Activated CD8-positive, alpha-beta memory T cell treated with anti-CD3 and anti-CD28 coated beads, Interleukin-2, amount 50 U/mL, for 48 hours (primary cell): ENCODE results near the gene APP.

Source experiments
- DNase-seq: peaks from one replicate; pipeline ENCODE4 v3.0.0-alpha.2; 2020

The APP gene

DNA sequence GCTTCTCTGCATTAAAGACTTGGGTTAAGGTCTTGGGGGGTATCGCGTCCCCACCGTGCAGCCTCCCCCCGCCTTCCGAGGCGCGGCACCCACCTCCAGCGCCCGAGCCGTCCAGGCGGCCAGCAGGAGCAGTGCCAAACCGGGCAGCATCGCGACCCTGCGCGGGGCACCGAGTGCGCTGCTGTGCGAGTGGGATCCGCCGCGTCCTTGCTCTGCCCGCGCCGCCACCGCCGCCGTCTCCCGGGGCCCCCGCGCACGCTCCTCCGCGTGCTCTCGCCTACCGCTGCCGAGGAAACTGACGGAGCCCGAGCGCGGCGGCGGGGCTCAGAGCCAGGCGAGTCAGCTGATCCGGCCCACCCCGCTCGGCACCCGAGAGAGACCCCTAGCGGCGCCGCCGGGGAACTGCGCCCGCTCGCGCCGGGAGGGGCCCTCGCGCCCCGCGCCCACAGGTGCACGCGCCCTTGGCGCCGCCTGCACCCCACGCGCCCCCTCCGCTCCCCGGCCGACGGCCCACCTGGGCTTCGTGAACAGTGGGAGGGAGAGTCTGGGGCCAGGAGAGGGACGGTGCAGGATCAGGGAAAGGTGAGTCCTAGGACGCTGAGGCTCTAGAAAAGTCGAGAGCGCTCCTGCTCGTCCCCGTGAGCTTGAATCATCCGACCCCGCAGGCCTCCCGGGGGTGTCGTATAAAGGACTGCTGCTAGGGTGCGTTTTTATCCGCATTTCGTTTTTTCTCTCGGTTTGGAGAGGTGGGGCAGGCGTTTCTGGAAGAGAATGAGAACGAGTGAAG is at the start of gene APP:
Gene APP (minus strand): TSS at position 300 of the 787 bp plus-strand sequence. CDS start 150 bp downstream, at position 150.
- peak; percentile 98 for DNase-seq

- DNase-seq = no peak
These were observed 41.6 kb upstream of the APP start for GRCh38 chr21:26212220-26212619.

DNA sequence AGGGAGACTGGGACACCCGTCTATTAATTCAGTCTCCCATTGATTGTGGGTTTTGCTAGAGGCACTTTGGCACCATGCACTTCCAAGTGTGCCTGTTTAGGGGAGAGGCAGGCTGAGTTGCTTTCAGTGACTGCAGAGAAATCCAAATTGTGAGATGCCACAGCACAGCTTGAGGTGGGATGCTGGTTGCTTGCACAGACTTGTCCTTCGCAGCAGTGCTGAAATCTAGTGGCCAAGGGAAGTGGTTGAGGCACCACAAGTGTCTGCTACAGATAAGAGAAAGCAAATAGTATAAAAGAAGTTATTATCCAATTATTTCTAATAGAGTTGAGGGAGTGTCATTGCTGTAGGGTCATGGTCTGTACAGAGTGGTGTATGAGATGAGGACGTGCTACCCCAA is 40.0 kb upstream of the APP start:
- no peak for DNase-seq

GRCh38 chr21:26207021-26207420 is 36.5 kb upstream of the APP start:
- DNase-seq = no peak

DNA sequence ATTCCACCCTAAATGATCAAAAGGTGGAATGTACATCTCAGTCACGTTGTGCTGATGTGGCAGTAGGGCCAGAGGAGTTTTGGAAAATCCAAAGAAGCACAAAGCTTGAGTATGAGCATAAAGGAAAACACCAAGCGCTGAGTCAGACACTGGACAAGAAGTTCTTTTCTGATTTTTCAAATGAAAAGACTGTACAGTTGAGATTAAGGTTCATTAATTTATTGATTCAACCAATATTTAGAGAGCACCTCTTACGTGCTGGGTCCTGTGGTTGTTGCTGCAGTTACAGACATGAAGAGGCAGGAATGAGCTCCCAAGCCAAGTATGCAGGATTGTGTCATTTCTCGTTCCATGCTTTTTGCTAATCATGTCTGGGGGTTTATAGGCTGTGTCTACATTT is 28.9 kb upstream of the APP start:
- no peak for DNase-seq

- no peak for DNase-seq
These were observed 25.1 kb upstream of the APP start for GRCh38 chr21:26195708-26196107.

GRCh38 chr21:26194811-26195251 is 24.3 kb upstream of the APP start:
- DNase-seq = no peak

DNA sequence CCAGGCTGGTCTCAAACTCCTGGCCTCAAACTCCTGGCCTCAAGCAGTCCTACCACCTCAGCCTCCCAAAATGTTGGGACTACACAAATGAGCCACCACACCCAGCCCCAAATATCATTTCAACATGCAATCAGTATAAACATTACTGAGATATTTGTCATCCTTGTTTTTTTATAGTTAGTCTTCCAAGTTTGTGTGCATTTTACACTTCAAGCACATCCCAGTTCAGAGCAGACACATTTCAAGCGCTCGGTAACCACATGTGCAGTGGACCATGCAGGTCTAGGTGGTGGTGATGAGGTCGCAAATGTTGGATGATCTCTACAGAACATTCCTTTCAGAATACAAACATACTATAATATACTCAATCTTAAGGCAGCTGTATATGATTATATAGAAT is 23.8 kb upstream of the APP start:
- DNase-seq = no peak

GRCh38 chr21:26191609-26192008 is 21.0 kb upstream of the APP start:
- no peak for DNase-seq

DNA sequence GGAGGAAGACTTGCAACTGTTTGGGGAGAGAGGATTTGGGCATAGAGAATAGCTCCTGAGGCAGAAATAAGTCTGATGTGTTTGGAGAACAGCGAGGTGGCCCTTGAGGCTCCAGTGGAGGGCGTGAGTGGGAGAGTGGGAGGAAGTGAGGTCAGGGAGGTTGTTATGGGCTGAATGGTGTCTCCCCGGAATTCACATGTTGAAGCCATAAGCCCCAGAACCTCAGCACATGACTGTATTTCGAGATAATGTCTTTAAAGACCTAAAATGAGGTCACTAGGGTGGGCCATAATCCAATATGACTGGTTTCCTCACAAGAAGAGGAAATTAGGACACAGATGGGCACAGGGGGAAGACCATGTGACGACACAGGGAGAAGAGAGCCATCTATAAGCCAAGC is 17.9 kb upstream of the APP start:
- DNase-seq = no peak

DNA sequence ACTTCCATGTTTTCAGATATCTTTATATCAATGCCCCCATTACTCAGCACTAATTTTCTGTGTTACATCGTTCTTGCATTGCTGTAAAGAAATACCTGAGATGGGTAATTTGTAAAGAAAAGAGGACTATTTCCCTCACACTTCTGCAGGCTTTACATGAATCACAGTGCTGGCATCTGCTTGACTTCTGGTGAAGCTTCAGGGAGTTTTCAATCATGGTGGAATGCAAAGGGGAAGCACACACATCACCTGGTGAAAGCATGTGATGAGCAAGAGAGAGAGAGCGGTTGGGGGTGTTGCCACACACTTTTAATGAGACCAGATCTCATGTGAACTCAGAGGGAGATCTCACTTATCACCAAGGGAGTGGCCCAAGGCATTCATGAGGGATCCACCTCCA is 14.9 kb upstream of the APP start:
- no peak for DNase-seq

GRCh38 chr21:26185021-26185420 is 14.5 kb upstream of the APP start:
- DNase-seq = no peak

- no peak for DNase-seq
These were observed 8.9 kb upstream of the APP start for GRCh38 chr21:26179501-26179900.

GRCh38 chr21:26177746-26178426 is 7.3 kb upstream of the APP start:
- no peak for DNase-seq

DNA sequence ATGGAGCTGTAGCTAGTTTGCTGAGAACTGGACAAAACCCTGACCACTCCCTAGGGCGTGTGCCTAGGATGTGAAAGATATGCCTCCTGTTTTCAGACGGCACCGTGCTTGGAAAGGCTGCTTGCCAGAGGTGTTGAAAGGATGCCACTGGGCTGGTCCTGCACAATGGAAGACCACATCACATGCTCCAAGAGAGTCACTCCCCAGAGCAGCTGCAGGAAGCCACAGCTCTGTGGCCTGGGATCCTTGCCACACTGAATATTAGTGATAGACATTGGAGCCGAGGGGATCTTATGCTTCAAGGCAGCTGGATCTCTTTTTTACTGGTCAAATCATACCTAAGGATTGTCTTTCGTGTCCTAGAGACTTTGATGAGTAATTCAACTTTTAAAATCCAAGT is 6.6 kb upstream of the APP start:
- DNase-seq = no peak

DNA sequence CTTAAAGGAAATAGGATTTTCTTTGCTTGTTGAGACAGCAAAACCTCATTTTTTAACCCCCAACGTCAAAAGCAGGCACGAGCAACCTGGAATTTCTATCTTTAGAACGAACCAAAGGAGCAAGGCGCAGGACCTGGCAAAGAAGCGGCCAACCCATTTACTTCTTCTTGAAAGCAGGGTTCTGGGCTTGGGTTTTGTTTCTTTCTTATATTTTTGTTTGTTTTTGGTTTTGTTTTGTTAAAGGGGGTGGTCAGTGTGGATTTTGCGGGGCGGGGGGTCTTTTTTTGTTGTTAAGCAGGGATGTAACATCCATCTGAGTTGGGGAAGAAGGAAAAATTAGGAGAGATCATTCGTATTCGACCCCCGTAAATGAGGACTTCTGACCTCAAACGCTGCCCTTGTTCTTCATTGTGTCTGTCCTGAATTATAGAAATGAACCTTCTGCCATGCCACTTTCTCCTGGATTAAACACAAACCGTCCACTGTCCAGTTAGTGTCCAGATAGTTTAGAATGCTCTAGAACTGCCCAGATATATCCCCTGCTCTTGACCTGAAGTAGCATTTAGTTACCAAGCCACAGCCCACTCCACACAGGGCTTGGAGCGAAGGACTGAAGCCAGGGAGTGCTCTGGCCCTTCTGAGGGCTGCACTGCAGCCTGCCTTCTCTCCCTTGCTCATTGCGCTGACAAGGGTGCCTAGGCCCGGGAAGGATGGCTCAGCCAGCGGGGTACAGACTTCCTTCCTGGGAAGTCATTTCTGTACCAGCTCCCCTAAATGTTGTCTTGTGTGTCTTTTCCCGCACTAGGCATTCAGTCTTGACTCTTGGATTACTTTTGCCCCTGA is 909 bp upstream of the APP start:
- DNase-seq = no peak

DNA sequence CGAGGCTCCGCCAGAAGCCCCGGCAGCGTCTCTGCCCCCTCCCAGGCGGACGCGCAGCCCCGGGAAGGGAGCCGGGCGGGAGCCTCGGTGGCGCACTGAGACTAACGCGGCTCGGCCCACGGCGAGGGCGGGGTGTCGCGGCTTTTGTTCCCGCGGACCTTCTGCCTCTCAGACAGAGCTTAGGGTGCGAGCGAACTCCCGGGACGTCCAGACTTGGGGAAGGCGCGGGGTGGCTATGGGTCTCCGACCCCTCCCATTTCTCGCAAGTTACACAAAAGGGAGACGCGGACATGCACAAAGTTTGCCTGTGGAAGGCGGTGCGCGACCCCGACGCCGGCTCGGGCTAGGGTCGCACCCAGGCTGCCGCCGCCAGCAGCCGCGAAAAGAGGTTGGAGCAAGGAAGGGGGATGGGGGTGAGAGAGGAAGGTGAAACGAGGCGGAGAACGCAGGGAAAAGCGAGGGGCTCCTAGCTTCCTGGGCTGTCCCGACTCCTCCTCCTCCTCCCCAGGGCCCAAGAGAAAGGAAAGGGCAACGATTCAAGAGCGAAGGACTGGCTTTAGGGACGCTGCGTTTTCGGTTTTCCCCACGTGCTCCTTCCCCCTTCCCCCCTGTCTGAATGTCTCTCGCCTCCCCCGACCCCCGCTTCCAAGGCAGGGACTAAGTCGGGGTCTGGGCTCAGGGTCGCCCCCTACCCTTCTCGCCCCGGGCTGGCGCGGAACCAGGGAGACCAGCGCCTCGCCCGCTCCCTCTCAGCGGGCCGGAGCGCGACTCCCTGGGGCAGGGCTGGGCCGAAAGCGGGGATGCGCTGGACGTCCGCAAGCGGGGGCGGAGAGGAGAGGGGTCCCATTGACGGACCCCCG is 729 bp downstream of the APP start:
- DNase-seq = peak; percentile 75

DNA sequence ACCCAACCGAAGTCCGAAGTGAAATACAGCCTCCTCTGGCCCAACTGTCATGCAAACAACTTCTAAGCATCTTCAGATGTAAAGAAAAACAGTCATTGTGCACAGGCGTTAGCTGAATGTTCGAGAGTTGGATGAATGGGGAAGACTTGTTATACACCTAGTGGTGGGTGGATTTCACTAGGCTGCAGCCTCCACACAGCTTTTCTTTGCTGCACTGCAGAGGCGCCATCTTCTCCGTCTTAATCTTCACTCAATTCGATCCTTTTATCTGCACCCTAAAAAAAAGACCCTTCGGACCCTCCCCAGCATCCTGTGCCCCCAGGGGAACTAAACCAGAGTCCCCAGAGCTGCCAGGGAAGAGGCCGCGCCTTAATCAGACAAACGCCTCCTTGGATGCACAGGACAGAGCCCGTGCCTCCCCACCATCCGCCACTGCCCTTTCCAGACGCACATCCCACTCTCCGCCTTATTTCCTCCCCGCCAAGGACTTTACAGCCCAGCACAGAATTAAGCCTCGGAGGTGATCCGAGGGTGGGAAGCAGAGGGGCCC is 1.4 kb downstream of the APP start:
- no peak for DNase-seq

GRCh38 chr21:26168371-26168770 is 2.2 kb downstream of the APP start:
- DNase-seq = no peak

- DNase-seq = no peak
These were observed 3.0 kb downstream of the APP start for GRCh38 chr21:26167593-26167992.

- DNase-seq = no peak
These were observed 5.2 kb downstream of the APP start for GRCh38 chr21:26165331-26165730.

DNA sequence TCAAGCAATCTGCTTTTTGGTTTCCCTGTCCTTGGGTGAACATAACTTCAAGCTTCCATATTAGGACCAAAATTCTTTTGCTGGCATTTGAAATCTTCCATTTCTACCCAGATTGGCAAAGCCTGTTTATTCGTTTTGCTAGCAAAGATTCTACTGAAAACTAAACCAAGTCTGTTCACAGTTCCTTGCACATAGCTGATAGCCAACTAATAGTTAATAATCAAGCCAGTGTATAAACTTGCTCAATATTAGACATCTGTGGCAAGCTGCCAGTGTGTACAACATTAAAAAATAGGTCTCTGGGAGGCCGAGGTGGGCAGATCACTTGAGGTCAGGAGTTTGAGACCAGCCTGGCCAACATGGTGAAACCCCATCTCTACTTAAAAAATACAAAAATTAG is 6.3 kb downstream of the APP start:
- DNase-seq = no peak
